GM19438 (cell line): ENCODE measurements around the gene PDCD4.

ENCODE experiments used
- ATAC-seq: cut with Tn5 transposase; IDR thresholded peaks from one replicate; pipeline ENCODE4 v1.9.1; 2021; ENCODE audit warnings: low read depth; ENCODE audit not compliant: unreplicated experiment

PDCD4 gene

DNA sequence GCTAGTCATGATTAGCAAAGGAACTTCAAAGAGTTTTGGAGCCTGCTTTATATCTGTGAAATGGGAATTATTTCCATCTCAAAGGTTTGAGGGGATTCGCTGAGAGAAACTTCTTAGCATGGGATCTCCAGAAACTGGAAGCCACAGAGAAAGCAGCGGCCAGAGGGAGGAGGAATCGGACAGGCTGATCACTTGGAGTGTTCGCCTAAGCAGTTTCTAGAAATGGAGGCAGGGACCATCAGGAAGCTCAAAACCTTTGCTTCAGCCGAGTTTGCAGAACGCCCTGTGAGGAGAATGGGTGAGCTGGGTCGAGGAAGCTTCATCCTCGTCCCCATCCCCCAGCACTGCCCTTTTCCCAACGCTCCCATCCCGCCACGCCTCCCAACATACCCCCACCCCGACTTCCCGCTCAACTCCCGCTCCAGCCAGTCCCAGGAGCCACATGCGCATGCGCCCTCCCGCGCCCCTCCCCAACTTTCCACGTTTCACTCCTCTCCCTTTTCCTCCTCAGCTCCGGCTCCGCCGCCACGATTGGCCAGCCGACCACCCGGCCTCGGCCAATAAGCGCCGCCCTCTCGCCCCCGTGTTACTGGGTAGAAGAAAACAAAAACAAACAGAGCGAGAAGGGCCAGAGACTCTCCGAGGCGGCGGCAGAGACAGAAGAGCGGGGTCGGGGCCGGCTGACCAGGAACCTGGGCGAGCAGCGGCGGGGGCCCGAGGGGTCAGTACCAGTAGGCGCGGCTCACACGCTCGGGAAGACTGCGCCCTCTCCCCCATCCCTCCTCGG lies at the start of gene PDCD4:
Gene PDCD4, plus strand, starts transcription at position 631 of the 787 bp plus-strand sequence. CDS start 4,100 bp downstream, outside the sequence.
- peak; percentile 65 for ATAC-seq

DNA sequence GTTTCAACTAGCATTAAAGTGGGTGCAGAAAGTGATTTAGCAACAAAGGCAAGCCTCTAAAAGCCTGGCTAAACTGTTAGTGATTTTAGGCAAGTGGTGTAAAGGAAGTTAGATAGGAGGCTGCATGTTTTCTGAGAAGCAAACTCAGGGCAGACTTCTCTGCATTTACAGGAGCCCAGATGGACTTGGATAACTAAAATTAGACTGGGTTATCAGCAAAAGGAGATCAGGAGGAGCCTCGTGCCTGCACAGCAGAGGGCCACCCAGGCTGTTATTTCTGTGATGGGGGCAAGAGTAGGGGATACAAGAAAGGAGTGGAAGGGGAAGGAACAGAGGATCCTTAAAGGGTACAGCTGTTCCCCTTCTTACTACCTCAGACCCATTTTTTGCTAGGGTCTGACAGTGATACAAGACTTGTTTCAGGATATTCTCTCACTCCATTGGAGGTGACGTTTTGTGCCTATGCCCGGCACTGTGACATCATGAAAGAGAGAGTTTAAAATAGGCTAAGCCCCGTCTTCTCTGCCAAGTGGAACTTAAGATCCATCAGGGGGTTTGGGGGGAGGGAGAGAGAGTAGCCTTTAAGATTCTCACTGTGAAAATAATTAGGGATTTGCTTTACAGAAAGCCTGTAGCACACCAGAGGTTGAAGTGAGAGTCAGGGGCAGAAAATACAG lies 49.6 kb upstream of the PDCD4 start:
- no peak for ATAC-seq

DNA sequence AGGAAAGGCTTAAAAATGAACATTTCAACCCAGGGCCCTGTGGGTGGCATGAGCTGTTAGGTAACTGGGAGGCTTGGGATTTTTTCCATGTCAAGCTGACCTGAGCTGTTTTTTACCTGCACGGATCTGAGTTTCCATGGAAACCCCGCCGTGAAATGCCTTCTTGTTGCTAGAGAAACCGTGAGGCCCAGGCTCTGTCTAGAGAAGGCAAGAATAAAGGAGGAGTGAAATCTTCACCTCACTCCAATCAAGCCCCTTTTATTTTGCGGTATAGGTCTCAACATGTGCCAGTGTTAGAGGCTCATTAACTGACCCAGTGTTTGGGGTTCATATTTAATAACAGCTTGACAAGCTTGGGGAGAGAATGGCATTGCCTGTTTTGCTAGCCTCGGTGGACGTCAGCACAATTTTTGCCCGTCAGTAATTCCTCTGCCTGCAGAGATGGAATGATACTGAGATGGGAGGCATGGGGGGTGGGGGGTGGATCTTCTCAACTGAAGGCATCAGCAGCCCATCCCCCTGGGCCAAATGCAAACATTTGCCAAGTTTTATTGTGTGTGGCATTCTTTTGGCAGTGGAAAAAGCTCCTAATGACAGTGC lies 48.9 kb upstream of the PDCD4 start:
- ATAC-seq: no peak

DNA sequence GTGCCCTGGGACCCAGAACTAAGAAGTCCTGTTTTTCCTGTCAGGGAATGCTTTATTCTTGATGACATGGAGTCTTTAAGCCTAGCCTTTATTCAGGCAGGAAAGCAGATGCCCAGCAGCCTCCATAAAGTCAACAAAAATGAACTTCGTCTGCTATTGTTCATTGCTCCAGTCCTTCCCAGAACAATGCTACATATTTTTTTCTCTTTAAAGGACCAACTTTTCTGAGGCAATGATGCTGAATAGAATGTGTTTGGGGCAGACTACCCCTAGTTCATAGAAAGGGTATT lies 47.6 kb upstream of the PDCD4 start:
- ATAC-seq: no peak

DNA sequence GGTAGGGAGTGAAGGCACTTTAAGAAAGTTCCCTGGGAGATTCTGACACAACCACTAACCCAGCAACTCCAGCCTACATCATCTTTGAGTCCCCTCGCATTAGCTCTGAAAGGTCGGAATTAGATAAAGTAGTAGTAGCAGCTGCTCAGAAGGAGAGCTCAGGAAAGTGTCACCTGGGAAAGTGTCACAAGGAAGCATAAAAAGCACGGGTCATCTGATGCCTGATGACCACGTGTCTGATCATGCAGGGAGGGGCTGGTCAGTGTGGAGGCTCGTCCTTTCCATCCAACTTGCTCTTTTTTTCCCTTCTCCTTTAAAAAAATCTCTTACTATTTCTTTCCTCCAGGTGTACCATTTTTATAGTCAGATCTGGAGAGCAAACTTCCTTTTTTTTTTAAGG lies 47.1 kb upstream of the PDCD4 start:
- no peak for ATAC-seq

DNA sequence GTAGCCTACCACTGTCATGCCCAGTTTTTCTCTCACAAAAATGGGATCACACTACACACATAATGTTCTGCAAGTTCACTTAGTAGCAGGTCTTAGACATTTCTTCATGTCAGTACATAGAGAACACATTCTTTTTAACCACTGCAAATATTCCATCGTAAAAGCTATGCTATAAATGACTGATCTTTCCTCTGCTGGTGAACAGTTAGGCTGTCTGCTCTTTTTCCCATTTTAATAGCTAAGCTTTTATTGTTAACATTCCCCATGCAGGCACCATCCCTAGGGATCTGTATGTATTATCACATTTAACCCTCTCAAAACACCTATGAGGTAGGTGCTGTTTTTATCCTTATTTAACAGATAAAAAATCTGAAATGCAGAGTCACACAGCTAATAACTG lies 46.2 kb upstream of the PDCD4 start:
- ATAC-seq: no peak

DNA sequence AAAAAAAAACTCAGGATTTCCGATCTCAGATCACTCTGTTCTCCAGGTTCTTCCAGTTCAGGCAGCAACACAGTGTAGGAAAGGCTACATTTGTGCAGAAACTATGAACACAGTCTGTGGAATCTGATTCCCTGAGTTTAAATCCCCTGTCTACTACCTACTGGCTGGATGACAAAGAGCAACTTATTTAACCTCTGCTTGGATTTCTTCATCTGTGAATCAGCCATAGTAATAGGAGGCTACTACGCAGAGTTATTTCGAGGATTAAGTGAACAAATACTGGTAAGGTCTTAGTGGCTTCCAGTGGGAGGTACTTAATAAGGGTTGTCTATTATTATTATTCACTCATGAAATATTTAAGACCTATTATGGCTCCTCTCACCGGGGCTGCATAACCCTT lies 44.3 kb upstream of the PDCD4 start:
- ATAC-seq: no peak

DNA sequence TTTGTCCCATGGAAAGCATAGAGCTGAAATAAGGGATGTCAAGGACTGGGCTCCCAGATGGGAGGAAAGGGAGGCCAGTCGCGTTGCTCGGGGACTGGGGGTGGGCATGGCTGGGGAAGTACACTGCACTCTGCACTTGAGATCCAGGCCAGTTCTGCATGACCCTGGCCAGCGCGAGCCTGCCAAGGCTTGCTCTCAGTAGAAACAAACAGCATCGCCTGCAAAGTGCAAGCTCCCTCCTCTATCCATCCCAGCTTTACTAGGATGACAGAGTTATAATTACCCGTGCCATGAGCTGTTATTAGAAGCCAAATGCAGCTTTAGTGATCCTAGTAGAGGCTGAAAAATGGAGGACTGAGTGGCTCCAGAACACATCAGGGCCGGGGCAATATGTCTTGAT lies 43.9 kb upstream of the PDCD4 start:
- ATAC-seq: no peak

DNA sequence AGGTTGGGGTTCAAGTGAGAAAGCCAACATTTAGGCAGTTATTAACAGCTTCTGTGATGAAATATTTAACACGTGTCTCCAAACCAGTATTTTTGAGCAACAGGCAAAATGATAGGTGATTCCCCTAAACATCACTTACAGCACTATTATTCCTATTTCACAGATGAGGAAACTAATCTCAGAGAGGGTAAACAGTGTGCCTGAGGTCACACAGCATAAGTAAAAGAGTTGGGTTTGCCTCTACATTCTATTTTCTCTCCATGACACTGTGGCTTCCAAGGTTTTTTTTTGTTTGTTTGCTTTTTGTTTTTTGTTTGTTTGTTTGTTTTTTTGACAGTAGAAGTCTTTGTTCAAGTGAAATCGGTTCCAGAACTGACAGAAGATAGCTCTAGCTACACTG lies 43.2 kb upstream of the PDCD4 start:
- no peak for ATAC-seq

DNA sequence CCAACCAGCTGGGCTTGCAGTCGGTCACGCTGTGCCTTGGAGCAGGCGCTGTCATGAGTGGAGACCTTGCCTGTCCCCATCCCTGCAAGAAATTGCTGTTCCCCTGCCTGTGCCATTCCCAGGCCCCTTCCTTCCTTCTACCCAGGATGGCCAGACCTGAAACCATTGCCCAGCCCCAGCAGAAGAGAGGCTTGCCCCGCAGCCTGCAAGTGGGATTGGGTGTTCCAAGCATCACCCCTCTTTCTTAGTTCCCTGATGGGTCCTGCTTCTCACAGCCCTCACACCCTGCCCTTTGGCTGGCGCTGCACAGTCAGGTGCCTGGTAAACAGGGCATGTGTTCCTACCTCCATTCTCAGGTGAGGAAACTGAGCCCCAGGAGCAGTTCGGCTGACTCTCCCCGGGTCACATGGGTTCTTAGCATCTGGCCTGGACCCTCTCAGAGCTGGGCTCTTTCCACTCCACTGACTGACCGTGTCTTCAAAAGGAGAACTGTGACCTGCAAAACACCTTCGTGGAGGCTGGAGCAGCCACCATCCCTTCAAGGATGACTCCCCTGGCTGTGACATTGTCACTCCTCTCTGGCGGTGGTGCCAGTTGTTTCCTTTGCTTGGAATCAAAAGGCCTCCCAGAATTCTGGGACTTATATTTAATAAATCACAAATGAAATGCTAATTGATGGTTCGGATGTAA lies 41.9 kb upstream of the PDCD4 start:
- no peak for ATAC-seq

DNA sequence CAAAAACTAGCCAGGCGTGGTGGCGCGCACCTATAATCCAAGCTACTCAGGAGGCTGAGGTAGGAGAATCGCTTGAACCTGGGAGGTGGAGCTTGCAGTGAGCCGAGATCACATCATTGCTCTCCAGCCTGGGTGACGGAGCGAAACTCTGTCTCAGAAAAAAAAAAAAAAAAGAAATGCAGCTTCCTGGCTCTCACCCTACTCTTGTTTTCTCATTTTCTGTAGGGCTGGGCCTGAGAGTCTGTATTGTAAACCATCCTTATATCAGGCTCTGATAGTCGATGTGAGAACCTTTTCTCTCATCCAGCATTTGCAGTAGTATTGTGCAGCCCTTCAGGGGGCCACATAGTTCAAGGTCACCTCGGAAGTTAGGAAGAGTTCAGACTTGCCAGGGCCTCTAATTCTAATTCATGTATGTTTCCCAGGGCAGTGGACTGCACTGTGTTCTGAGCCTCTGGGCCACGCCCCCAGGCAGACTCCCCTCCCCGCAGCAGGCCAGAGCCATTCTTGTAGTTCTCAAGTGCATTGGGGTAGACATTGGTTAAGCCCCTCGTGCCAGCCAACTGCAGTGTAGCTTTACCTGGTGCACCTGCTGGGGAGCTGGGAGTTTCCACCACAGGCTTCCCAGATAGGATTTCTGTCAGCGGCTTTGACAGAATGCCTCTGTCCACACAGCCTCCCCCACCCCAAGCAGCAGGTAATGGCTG lies 38.3 kb upstream of the PDCD4 start:
- ATAC-seq: no peak

DNA sequence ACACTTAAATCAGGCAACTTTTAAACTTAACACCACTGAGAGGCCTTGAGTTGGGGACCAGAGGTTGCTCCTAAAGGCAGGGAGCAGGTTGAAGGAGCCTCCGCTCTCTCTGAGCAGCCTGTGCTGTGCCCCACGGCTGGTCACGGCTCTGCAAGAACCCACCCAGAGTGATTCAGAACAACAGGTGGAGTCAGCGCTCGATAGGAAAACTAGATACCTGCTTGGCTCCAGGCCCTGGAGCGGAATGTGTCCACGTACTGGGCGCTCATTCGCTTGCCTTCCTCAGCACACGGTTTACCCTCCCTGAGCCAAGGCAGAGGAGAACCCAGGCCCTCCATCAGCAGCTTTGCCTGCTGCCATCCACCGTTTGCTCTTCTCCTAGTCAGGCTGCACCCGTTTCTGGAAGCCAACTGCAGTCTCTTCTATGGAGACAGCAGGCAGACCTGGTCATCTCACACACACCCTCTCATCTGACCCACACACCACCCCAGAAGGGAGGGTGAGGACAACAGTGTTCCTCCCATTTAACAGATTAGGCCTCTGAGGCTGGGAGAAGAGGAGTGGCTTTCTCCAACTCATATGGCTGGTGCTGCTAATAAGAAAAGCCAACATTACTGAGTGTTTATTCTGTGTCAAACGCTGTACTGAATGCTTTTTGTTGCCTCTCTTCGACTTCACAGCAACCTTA lies 37.6 kb upstream of the PDCD4 start:
- no peak for ATAC-seq

DNA sequence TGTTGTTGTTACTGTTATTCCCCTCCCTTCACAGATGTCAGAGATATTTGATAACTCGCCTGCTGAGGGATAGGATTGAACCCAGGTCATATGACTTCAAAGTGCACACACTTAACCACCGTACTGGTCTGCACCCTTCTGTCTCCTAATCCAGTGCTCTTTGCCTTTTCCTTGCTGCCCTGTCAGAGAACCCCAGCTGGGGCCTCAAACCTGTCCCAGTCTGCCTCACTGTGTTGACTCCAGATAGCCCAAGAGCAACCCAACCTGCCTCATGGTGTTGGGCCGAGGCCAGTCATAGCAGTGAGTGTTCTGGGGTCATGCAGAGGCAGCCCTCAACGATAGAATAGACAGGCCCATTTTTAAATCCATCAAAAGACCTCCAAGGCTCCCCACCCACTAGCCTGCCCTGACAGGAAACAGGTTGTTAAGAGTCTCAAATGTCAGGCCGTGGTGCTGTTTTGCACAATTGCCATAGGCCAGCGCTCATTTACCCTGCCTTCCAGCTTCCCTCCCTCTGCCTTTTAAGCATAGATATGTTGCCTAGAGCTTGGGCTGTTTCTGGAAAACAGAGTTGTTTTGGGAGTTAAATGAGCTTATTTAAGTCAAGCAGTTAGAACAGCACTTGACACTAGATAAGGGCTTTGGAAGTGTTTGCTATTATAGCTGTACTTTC lies 37.0 kb upstream of the PDCD4 start:
- ATAC-seq: no peak

DNA sequence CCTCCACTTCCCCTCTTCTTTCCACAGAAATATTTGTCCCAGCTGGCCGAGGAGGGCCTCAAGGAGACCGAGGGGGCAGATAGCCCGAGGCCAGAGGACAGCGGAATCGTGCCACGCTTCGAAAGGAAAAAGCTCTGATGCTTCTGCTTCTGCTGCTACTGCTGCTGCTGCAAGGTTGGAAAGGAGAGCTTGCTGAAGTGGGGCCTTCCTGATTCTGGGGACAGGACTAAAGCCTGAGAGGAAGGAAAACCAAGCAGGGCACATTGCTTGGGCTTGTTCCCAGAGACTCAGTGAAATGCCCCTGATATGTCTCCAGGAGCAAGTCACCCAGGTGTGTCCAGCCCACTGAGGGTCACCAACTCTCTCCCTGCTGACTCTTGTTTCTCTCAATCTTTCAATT lies 35.9 kb upstream of the PDCD4 start:
- ATAC-seq: no peak

DNA sequence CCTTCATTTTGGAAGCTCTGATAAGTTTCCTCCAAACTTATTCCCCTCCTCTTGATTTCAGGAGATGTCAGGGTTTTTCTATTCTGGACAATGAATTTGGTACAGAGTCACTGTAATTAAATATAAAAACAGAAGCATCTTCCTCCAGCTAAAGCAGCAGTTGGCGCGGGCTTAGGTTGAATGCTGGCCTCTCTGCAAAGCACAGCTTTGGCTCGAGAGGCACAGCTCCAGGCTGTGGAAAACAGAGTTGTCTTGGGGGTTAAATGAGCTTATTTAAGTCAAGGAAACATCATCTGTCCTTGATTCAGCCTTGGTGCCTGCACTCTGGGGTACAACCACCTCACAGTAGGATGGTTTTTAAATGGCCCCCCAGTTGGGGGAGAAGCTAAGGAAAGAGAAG lies 35.0 kb upstream of the PDCD4 start:
- no peak for ATAC-seq

DNA sequence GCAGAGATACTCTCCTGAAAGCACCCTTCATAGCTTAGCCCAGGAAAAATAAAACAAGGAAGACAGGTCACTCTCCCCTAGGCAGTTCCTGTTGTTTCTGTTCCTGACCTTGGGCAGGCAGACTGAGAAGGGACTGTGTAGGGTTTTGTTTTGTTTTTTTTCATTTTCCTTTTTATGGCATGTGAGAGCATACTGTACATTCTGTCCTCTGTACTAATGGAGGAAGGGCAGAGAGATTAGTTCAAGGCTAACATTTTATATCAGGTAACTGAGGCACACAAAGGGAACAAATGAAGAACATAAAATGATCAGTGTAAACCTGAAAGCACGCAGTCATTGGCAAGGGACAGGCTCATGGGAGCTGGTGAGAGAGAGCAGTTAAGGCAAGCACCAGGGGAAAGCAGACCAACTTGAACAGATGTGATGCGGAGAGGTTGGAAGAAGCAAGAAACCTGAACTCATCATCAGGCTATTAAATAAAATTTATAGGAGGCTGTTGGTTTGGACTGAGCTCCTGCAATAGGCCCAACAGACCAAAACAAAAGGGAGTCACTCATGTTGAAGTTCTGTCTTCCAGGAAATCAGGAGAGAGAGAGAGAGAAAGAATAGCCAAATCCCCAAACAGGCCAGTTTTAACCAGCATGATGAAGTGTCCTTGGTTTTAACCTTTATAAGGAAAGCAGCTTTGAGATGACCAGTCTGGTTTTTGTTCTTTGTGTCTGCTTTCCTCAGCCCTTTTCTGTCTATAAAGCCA lies 34.1 kb upstream of the PDCD4 start:
- no peak for ATAC-seq

DNA sequence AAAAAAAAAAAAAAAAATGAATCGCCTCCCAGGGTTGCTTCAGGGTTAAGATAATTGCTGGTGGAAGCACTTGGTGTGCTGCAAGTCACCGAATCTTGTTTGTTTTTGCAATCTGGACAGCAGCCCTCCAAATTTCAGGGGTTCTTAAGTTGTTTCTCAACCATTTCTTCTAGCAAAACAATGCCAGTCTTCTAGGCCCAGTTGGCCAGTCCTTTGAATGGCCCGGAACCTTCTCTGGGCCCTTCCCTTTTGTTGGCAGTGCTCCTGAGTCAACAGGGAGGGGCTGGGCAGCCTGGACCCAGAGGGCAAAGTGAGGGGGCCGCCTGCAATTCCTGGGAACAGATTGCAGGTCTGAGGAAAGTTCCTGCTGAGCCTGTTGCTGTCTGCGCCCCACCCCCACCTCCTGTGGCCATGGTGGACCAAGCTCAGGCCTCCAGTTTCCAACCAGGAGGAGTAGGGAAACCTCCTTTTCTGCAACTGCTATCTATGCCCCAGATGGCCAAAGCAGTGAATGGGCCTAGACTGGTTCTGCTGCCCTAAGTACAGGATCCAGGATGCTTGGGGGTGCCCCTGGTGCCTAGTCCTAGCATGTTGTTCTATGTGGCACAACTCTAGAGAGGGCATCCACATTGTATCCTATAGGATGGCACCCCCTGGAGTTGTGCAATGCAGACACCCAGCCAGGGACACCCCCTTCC lies 31.4 kb upstream of the PDCD4 start:
- no peak for ATAC-seq

DNA sequence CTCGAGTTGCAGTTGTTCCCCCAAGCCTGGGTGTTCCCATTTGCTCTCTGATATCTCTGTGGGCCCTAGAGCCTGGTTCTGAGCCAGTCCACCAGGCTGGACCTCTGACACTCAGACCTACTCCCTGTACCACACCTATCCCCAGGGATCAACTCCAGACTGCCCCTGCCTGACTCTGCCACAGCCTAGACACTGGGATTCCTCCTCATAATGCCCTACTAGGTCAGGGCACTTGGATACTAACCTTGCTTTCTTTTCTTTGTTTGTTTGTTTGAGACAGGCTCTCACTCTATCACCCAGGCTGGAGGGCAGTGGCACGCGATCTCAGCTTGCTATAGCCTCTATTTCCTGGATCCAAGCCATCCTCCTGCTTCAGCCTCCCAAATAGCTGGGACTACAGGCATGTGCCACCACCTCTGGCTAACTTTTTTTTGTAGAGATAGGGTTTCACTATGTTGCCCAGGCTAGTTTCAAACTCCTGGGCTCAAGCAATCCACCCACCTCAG lies 30.8 kb upstream of the PDCD4 start:
- no peak for ATAC-seq
